Kidney glomerular epithelial cell (primary cell): ENCODE results near the gene ZNF324.
A peak's percentile ranks its signal among the peaks of the same experiment; 100 is the strongest.
"Not testable (repeated sequence)": the region's sequence is repeated elsewhere in the genome, so short reads cannot be mapped to it uniquely, and the experiment has no call there.

Experiments
- DNase-seq: peaks from one replicate; lab custom pipeline; 2025; lab: John Stamatoyannopoulos, UW

ZNF324 gene

GRCh38 chr19:58466760-58467589, at the start of gene ZNF324:
Gene ZNF324 (plus strand): TSS chr19:58467080. CDS start chr19:58469186, 2,106 bp downstream.
- DNase-seq, result peak; percentile 86

- DNase-seq, result no peak
These were observed 38.3 kb upstream of the ZNF324 start for GRCh38 chr19:58428617-58429016.

GRCh38 chr19:58429745-58430144, 37.1 kb upstream of the ZNF324 start:
- DNase-seq, result no peak

- DNase-seq, result no peak
These were observed 32.7 kb upstream of the ZNF324 start for GRCh38 chr19:58434217-58434616.

- peak; percentile 97 for DNase-seq
These were observed 27.0 kb upstream of the ZNF324 start, which contains the start of gene ZNF132 for GRCh38 chr19:58439576-58440554. Gene ZNF132 (minus strand): TSS chr19:58440153. CDS start chr19:58439821, 332 bp downstream.

GRCh38 chr19:58440556-58440955, 26.3 kb upstream of the ZNF324 start:
- DNase-seq, result no peak

- not testable (repeated sequence) for DNase-seq
These were observed 23.9 kb upstream of the ZNF324 start for GRCh38 chr19:58442986-58443385.

GRCh38 chr19:58448860-58449259, 18.0 kb upstream of the ZNF324 start:
- DNase-seq, result not testable (repeated sequence)

GRCh38 chr19:58449980-58450379, 16.9 kb upstream of the ZNF324 start:
- not testable (repeated sequence) for DNase-seq

GRCh38 chr19:58450856-58451357, 16.0 kb upstream of the ZNF324 start:
- peak; percentile 56 for DNase-seq

- DNase-seq, result peak; percentile 70
These were observed 15.3 kb upstream of the ZNF324 start, which contains the start of gene ZNF324B for GRCh38 chr19:58451358-58452101. Gene ZNF324B (plus strand): TSS chr19:58451622. CDS start chr19:58453702, 2,080 bp downstream.

- no peak for DNase-seq
These were observed 13.1 kb upstream of the ZNF324 start for GRCh38 chr19:58453743-58454142.

GRCh38 chr19:58455306-58455705, 11.6 kb upstream of the ZNF324 start:
- DNase-seq, result no peak

GRCh38 chr19:58456111-58456510, 10.8 kb upstream of the ZNF324 start:
- DNase-seq, result no peak

- peak; percentile 24 for DNase-seq
These were observed 6.8 kb upstream of the ZNF324 start for GRCh38 chr19:58460039-58460438.

- DNase-seq, result no peak
These were observed 656 bp upstream of the ZNF324 start for GRCh38 chr19:58466089-58466759.

- DNase-seq, result no peak
These were observed 1.4 kb downstream of the ZNF324 start for GRCh38 chr19:58468216-58468839.

GRCh38 chr19:58469241-58470013, 2.5 kb downstream of the ZNF324 start:
- DNase-seq, result no peak

- not testable (repeated sequence) for DNase-seq
These were observed 4.1 kb downstream of the ZNF324 start for GRCh38 chr19:58470837-58471543.
